Body of pancreas (tissue), 4 donors: ENCODE measurements around the gene CPNE2. TPM values are rescaled to one million over a fixed set of nuclear protein-coding genes. Genes with fewer than 3 reads are reported as not detected.
A peak's percentile ranks its signal among the peaks of the same experiment; 100 is the strongest.

Experiments
- ATAC-seq: fragments of 150-250 bp; one replicate; pipeline ENCODE4 v1.9.1; 2016
- DNase-seq, 4 donors: peaks; one replicate each; pipeline ENCODE4 v3.0.0-alpha.2; 2019
- H3K27ac ChIP-seq, 4 donors: fragments of 200-600 bp; sonication (generic); 1 replicate in 3 of 4; 2 replicates in 1 of 4; pipeline versions ENCODE4 v1.5.1 to v1.6.1; 2016 to 2019; ENCODE audit warnings: mild to moderate bottlenecking in 1 of 4, mixed read lengths in 1 of 4, moderate library complexity in 1 of 4
- H3K27me3 ChIP-seq, 2 donors: fragments of 200-600 bp; sonication (generic); one replicate each; pipeline ENCODE4 v1.6.0; 2016; ENCODE audit warnings: mild to moderate bottlenecking in 1 of 2
- H3K36me3 ChIP-seq, 2 donors: fragments of 200-600 bp; sonication (generic); replicated peaks in 1 of 2; 2 replicates each; pipeline ENCODE4 v1.5.1; 2016; ENCODE audit warnings: low read depth in 2 of 2; ENCODE audit not compliant: insufficient read depth in 1 of 2
- H3K4me1 ChIP-seq: fragments of 200-600 bp; sonication (generic); one replicate; pipeline ENCODE4 v1.6.0; 2016
- H3K4me3 ChIP-seq, 2 donors: fragments of 200-600 bp; sonication (generic); 1 replicate in 1 of 2; 2 replicates in 1 of 2; pipeline ENCODE4 v1.5.1; 2016 to 2019
- H3K9me3 ChIP-seq, 3 donors: fragments of 200-600 bp; sonication (generic); 1 replicate in 2 of 3; 2 replicates in 1 of 3; pipeline ENCODE4 v1.5.1; 2016
- CTCF ChIP-seq, 7 experiments: fragments of 450-650 bp in 4 of 7; fragments of 200-600 bp in 3 of 7; sonication (generic) in 3 of 7; IDR thresholded peaks; one replicate each; pipeline ENCODE4 v1.5.1; 2016 to 2019; ENCODE audit warnings: antibody characterized with exemption in 7 of 7
- POLR2A ChIP-seq, 3 donors: fragments of 450-650 bp; IDR thresholded peaks; one replicate each; pipeline ENCODE4 v1.6.1; 2016; ENCODE audit warnings: antibody characterized with exemption in 3 of 3, mild to moderate bottlenecking in 2 of 3
- WGBS, 2 donors: methylation state at CpG; one replicate each; pipeline ENCODE4 v1.1.5; 2017; 5-methylcytosine and 5-hydroxymethylcytosine counted together
- intact Hi-C: fragments of 100-400 bp; cut with DNase I; formaldehyde crosslinking; loops from one replicate; pipeline ENCODE4 v1.15.1; 2023
- total RNA-seq, 2 donors: library from RNA; depleted of rRNA; stranded (reverse); fragments of >200 nt; gene quantifications; one replicate each; pipeline ENCODE4 v1.1.0, GENCODE V29; 2016

CPNE2 gene
- total RNA-seq, 2 donors from 2014 or later, result 8.8 to 16.5 TPM

GRCh38 chr16:57146040-57146647 lies 53.8 kb downstream of the CPNE2 start:
- TF ChIP-seq POLR2A (IDR thresholded peaks at IDR 0.05) (no peak), CTCF (IDR thresholded peaks at IDR 0.05) (no peak)
- 85 to 89% methylated on average over 7 to 20 of the region's 24 CpGs for WGBS, 2 donors
- H3K36me3 ChIP-seq, result no peaks in the 10 kb centered on the region
- DNase-seq (no peak), ATAC-seq (no peak)
- intact Hi-C loops, result no loop called here
- no peaks in the 10 kb centered on the region for H3K9me3 ChIP-seq
- peaks cover 25% of the 10 kb centered on the region for H3K4me1 ChIP-seq
- H3K27me3 ChIP-seq, result no peaks in the 10 kb centered on the region
- no peak overlapping the region for H3K4me3 ChIP-seq
- H3K27ac ChIP-seq, result no peak overlapping the region

- no peak for ATAC-seq
- no peaks in the 10 kb centered on the region for H3K9me3 ChIP-seq
- no peak overlapping the region for H3K4me3 ChIP-seq
- DNase-seq, result no peak
- H3K4me1 ChIP-seq, result peaks cover 26% of the 10 kb centered on the region
- WGBS, 2 donors, result 82 to 100% methylated on average over 1 to 5 of the region's 5 CpGs
- no peaks in the 10 kb centered on the region for H3K27me3 ChIP-seq
- intact Hi-C loops, result no loop called here
- TF ChIP-seq CTCF (IDR thresholded peaks at IDR 0.05) (peak in 2 of 7 experiments; percentile 10 to 12), POLR2A (IDR thresholded peaks at IDR 0.05) (no peak)
- peak overlapping the region in 1 of 4 donors; percentile 2 for H3K27ac ChIP-seq
- no peaks in the 10 kb centered on the region for H3K36me3 ChIP-seq
Measured at GRCh38 chr16:57146735-57147134, 54.4 kb downstream of the CPNE2 start.

DNA sequence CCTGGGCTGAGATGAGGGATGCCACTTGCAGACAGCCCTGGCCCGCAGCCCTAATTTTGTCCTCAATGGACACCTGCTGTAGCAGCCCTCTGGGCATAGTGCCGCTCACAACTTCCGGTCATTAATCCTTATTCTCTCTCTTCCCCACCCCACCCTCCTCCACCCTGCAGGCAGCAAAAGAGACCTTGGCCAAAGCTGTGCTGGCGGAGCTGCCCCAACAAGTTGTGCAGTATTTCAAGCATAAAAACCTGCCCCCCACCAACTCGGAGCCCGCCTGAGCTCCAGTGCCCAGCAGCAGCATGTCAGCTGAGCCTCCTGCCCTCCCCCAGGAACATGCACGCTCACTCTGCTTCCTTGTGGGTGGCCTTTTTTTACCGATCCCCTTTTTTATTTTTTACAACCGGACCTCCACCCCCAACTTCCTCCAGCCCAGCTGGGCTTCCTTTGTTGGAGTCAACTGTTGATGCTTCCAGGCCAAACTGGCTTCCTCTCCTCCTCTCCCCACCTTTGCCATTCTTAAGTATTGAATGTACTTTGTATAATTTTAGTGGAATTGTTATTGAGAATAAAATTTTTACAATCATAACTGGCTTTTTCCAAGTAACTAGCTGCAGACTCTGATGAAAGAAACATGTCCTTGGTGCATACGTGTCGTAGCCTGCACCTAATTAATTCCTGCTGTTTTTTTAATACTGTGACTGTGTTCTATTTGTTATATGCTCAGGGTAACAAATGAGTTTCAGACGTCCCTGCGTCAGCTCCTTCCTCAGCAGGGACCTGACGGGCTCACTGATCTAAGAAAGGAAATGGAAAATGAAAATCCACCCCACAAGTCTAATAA lies 55.2 kb downstream of the CPNE2 start:
- no peaks in the 10 kb centered on the region for H3K27me3 ChIP-seq
- ATAC-seq (peak; percentile 16), DNase-seq (peak in 2 of 4 donors; percentile 16 to 27)
- no peaks in the 10 kb centered on the region for H3K9me3 ChIP-seq
- peaks cover 26% of the 10 kb centered on the region for H3K4me1 ChIP-seq
- peak overlapping the region in 2 of 4 donors; percentile 2 to 36 for H3K27ac ChIP-seq
- intact Hi-C loops, result no loop called here
- TF ChIP-seq CTCF (IDR thresholded peaks at IDR 0.05) (no peak), POLR2A (IDR thresholded peaks at IDR 0.05) (no peak)
- peaks cover 0 to 3% of the 10 kb centered on the region in 2 donors for H3K36me3 ChIP-seq
- 43 to 45% methylated on average over 14 of the region's 14 CpGs for WGBS, 2 donors
- H3K4me3 ChIP-seq, result no peak overlapping the region

- no peak overlapping the region for H3K4me3 ChIP-seq
- H3K36me3 ChIP-seq, result peaks cover 0 to 10% of the 10 kb centered on the region in 2 donors
- TF ChIP-seq POLR2A (IDR thresholded peaks at IDR 0.05) (no peak), CTCF (IDR thresholded peaks at IDR 0.05) (no peak)
- H3K4me1 ChIP-seq, result peaks cover 26% of the 10 kb centered on the region
- DNase-seq, result no peak
- H3K27ac ChIP-seq, result peak overlapping the region in 2 of 4 donors; percentile 2 to 36
- H3K27me3 ChIP-seq, result no peaks in the 10 kb centered on the region
- no peak for ATAC-seq
- no peaks in the 10 kb centered on the region for H3K9me3 ChIP-seq
- WGBS, 2 donors, result 94 to 95% methylated on average over 6 of the region's 6 CpGs
- intact Hi-C loops, result no loop called here
Measured at GRCh38 chr16:57148481-57148880, 56.1 kb downstream of the CPNE2 start.
